Measurements from ENCODE around the gene SETBP1.
"Not testable (repeated sequence)": the region's sequence is repeated elsewhere in the genome, so short reads cannot be mapped to it uniquely, and the experiment has no call there.

Gene SETBP1

DNA sequence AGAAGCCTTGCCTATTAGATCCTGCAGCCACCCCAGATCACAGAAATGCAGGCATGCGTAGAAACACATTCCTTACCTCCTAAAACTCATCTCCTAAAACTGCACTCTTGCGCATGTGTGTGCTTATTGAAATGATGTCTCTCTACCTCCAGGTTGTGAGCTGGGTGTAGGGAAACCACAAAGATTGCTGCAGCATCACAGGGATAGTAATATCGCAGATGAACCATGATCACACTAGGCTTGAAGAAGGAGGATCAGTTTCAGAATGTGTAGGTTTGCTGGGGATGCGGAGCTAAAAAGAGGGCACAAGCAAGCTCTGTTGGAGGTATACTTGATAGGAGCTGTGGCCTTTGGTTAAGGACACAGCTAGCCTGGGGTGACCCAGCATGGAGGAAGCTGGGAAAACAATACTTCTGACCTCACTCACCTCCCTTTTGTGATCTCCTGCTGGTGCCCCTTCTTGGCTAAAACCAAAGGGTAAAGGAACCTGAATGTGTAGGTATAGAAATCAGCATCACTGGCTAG lies 118.8 kb downstream of the SETBP1 start:
- DNase-seq (ENCODE audit: low read depth, low spot score) = no peak
- no peak overlapping the region for H3K4me3 ChIP-seq (ENCODE audit: low read length)

DNA sequence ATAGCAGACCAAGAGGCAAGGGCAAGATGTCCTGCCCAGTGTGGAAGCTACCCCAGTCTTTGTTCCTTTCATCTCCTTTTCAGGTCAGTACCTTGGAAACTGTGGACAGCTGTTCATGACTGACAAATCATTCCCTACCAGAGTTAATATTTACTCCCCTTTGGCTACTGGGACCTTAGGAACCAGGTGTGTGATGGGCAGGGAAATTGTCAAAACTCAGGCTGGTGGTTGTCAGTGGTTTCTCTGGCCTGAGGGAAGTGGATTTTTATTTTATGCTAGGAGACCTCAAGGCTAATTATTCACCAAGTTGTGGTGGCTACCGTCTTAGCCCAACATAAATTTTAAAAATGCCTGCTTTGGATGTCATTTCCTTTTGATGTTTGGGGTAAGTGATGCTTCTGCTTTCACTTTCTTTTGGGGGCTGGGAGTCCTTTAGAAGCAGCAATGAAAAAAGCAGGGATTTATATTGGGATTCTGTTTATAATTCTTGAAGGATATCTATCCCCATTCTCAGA lies 119.3 kb downstream of the SETBP1 start:
- H3K4me3 ChIP-seq (ENCODE audit: low read length) = no peak overlapping the region
- no peak for DNase-seq (ENCODE audit: low read depth, low spot score)

DNA sequence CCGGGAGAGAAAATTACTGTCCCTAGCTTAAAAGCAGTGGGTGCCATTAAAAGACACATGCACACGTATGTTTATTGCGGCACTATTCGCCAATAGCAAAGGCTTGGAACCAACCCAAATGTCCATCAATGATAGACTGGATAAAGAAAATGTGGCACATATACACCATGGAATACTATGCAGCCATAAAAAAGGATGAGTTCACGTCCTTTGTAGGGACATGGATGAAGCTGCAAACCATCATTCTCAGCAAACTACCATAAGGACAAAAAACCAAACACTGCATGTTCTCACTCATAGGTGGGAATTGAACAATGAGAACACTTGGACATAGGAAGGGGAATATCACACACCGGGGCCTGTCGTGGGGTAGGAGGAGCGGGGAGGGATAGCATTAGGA lies 120.1 kb downstream of the SETBP1 start:
- H3K4me3 ChIP-seq (ENCODE audit: low read length); DNase-seq (ENCODE audit: low read depth, low spot score): not testable (repeated sequence)

DNA sequence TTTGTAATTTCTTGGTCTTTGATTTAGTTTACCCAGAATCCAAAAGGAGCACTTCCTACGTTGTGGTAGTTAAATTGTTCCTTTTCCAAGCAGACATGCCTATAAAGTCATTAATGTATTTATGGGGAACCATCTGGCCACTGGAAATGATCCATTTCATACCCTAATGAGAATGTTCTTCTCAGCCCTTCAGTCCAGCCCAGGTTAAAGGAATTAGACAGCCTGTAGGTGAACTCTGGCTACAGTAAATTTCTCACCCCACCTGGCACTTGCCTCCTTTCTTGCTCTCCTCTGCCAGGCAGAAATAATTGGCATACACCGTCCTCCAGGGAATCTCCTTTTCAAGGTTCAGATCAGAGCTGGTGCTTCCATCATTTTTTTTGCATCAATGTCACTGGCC lies 121.1 kb downstream of the SETBP1 start:
- no peak overlapping the region for H3K4me3 ChIP-seq (ENCODE audit: low read length)
- no peak for DNase-seq (ENCODE audit: low read depth, low spot score)

DNA sequence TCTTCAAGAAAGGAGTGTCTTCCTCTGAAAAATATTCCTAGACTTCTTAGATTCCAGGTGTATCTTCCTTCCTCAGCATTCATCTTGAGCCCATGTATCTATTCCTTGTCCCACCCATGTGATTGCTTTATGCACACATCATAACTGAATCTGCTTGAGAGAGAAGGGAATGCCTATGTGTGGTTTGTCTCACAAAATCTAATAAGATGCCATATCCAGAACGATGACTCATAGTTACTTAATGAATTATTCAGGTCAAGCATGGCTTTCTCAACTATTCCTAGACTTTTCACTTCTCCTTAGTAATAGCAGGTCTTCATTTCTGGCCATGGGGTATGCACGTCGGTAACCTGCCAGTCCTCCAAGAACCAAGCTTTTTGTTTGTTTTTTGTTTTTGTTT lies 121.8 kb downstream of the SETBP1 start:
- H3K4me3 ChIP-seq (ENCODE audit: low read length) = no peak overlapping the region
- DNase-seq (ENCODE audit: low read depth, low spot score) = no peak

DNA sequence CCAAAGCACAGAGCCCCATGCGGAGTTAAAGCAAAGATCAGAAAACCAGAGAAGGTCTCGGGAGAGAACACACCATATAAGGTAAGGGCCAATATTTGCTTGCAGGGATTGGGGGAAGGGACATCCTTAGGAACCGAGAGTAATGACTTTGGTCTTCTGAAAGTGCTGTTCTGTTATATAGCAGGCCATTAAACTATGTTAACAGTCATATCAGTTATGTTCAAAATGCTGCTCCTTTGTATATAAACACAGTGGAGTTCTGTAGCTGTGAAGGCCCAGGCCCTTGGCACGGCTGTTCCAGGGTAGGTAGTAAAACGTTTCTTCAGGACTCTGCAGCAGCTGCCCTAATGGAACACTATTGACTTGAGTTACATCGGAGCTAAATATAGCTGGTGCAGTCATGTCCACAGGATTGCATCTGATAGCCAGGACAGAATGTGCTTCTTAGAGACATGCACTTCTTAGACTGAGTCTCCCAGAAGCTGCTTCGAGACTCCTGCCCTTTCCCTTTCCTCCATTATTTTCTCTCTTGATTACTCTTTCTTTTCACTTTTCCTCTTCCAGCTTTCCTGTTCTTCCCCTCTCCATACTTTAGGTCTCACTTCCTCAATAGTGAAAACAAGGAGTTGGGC lies 122.4 kb downstream of the SETBP1 start:
- DNase-seq (ENCODE audit: low read depth, low spot score) = no peak

DNA sequence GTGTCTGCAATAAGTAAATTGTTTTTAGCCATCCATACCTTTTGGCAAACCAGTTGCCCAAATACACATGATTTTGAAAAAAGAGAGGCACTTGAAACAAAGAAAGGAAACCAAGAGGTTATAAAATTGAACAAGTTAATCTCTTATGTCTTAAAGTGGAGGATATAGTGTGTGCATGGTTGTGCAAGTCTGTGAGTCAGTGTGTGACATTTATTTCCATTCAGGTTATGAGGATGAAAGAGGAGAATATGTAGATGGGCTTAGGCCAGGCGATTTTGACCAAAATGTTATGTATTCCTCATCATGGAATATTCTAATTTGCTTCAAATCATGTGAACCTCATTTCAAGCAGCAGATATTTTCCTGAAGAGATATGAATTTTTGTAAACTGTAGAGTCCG lies 123.3 kb downstream of the SETBP1 start:
- H3K4me3 ChIP-seq (ENCODE audit: low read length) = no peak overlapping the region
- DNase-seq (ENCODE audit: low read depth, low spot score) = no peak

More for the DNA sequence above, 122.4 kb downstream of the SETBP1 start:
- no peak overlapping the region for H3K4me3 ChIP-seq (ENCODE audit: low read length)

DNA sequence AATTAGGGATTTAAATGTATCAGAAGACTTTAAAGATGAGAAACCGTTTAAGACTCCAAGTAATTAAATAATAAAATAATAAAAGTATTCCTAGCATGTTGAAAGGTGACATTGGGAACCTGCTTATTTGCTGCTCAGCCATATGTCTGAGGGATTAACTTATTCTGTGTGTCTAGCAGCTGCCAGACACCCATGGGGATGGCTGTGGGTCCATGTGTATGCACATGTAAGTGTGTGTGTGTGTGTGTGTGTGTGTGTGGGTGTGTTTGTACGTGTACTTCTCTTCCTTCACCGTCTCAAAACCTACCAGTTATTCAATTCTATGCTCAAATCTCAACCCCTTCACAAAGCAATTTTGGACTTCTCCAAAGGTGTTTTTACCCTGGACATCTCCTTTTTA lies 124.5 kb downstream of the SETBP1 start:
- no peak for DNase-seq (ENCODE audit: low read depth, low spot score)
- no peak overlapping the region for H3K4me3 ChIP-seq (ENCODE audit: low read length)

DNA sequence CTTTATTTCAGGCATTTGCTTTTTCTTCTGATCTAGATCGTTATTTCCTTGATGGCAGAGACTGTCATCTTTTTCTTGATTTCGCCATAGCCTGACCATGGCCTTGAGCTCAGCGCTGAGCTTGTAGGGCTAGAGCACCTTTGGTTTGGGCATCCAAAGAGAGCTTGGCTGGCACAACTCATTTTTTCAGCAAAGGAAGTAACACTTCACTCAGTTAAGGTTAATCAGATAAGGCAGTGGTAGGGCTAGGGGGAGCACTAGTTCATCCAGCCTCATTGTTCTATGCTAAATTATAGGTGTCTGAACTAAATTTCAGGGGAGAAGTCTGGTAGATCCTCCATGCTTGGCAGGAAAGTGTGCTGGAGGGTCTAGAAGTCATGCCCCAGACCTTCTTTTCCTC lies 125.0 kb downstream of the SETBP1 start:
- no peak for DNase-seq (ENCODE audit: low read depth, low spot score)
- H3K4me3 ChIP-seq (ENCODE audit: low read length) = no peak overlapping the region

DNA sequence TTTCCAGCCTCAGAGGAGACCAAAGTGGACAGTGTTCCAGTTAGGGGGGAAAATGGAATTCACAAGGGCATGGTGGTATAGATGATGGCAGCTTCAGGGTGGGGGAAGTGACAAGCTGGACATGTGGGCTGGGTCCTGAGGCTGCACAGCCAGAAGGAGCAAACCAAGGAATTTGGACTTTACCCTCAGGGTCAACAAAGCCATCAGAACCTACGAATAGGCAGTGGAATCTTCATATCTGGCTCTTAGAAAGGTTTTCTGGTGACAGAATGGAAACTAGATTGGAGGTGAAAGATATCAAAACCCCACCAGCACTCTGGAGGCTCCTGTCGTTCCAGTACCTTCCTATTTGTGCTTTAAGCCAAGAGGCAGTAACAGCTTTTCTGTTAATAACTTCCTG lies 127.1 kb downstream of the SETBP1 start:
- DNase-seq (ENCODE audit: low read depth, low spot score) = no peak
- H3K4me3 ChIP-seq (ENCODE audit: low read length) = no peak overlapping the region

DNA sequence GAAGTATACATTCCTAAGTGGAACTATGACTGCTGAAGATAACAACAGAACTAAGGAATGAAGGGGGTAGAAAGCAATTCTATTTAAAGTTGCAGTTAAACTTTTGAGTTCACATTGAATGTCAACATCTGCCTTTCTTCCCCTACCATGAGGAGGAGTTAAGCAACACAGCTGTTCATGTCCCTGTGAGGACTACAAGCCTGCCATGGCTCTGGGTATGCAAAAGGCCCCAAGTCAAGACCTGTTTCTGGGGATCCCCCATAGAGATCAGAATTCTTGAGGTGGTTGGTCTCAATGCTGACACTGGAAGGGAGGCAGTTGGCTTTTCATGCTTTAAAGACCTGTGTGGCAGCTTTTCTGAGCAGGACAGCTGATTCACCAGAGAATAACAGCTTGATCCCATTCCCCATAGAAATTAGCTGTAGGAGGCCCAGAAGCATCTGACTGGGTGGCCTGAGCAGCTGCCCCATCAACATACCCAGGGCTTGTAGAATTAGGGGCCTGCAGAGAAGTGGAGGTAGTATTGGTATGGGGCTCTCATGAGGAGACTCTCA lies 131.0 kb downstream of the SETBP1 start:
- DNase-seq (ENCODE audit: low read depth, low spot score) = no peak
- H3K4me3 ChIP-seq (ENCODE audit: low read length) = no peak overlapping the region

DNA sequence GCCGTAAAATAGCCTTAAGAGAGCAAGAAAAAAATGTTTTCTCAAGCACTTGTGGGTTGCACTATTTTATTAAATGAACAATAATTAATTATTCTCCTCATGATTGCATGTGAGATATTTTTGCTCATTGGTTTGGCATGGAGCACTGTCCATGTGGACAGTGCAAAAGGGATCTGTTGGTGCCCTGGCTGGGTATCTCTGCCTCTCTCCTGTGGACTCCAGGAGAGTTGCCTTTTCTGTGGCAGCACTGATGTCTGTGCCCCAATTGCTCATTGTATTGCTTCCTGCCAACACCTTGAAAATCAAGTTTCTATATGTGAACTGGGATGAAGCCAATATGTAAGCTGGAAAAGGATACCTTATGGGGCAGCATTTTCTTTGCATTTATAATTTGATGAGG lies 131.7 kb downstream of the SETBP1 start:
- no peak for DNase-seq (ENCODE audit: low read depth, low spot score)
- no peak overlapping the region for H3K4me3 ChIP-seq (ENCODE audit: low read length)

DNA sequence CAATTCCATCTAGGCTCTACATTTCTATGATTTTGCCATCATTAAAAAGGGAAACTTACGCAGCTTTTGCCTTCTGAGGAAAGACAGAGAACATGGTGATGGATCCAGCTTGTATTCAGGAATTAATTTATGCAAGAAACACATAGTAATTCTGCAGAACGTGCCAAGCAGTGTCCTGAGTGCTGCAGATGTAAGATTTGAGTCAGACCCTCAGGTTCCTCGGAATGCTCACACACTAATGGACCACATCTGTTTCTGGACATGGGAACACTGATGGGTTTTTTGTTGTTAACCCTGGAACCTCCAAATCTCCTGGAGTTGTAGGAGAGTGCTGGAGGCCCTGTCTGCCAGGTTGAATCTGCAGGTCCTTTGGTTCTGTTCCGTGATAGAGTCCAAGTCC lies 132.9 kb downstream of the SETBP1 start:
- DNase-seq (ENCODE audit: low read depth, low spot score) = no peak
- H3K4me3 ChIP-seq (ENCODE audit: low read length) = no peak overlapping the region

DNA sequence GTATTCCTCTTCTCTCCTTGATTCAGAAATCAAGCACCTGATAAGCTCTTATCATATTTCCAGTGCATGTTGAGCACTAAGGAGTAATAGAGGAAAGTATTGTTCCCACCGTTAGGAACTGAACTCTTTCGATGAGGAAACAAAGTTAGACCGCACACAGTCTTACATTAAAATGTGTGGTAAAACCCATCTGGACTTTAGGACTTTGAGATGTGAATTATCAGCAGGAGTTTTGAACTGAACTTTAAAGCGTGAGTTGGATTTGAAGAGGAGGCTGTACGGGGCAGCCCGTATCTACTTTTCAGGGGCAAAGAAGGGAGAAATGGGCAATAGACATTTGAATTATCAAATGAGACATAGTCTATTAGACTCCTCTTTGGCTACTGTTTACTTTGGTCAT lies 134.4 kb downstream of the SETBP1 start:
- DNase-seq (ENCODE audit: low read depth, low spot score) = no peak
- no peak overlapping the region for H3K4me3 ChIP-seq (ENCODE audit: low read length)

DNA sequence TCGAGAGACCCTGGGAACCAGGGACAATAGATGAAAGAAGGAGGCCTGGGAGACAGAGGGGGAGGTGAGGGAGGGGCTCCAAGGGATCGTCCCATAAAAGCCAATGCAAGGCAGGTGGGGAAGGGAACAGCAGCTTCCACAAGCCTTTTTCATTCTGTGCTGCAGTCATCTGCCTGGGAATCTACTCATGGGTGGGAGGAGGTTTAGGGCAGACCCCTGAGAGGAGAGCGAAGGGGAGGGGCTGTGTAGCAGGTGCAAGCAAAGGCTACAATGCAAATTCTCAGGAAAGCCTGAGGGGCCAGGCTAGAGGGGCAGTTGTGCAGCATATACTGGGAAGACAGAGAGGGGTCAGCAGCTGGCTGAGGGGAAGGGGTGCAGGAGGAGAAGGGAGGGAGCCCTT lies 135.4 kb downstream of the SETBP1 start:
- no peak for DNase-seq (ENCODE audit: low read depth, low spot score)
- no peak overlapping the region for H3K4me3 ChIP-seq (ENCODE audit: low read length)

DNA sequence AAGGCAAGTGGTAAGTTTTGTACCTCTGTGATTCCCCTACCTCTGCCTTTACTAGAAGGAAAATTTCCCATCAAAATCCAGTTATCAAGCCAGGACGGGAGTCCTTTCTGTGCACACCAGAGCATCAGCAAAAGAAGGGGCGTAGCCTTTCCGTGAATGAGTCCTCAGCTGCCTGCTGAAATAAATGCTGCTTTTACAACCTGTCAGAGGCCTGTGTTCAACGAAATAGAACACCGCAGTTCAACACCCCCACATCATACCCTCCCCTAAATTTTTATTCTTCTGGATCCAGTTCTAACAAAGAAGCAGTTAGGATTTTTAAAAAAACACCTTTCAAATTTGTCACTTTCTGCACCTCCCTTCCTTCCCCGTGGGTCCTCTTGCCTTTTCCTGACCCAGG lies 135.8 kb downstream of the SETBP1 start:
- H3K4me3 ChIP-seq (ENCODE audit: low read length) = no peak overlapping the region
- no peak for DNase-seq (ENCODE audit: low read depth, low spot score)

DNA sequence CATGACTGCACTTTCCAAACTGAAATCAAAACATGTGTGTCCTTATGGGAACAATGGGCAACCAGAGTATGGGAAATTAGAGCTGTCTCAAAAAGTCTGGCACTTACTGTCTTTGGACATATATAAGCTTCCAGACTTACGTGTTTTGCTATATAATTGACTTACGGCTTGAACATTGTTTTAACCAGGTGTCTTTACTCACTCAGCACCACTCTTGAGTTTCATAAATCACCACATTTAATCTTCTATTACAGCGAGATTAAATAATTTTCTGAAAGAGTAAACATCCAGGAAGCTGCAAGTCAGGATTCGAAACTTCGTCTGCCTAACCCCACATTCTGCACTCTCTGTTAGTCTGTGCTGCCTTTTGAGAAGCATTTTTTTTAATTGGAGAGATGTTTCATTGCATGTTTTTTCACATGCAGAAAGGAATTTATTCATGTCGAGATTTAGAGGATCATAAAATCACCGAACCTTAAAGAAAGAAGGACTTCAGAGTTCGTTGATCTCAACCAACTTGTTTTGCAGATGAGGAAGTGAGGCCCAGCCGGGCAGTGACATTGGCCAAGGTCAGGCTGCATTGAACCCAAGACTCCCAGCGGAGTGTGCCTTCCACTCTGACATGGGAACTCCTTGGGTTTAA lies 137.3 kb downstream of the SETBP1 start:
- no peak overlapping the region for H3K4me3 ChIP-seq (ENCODE audit: low read length)
- no peak for DNase-seq (ENCODE audit: low read depth, low spot score)

DNA sequence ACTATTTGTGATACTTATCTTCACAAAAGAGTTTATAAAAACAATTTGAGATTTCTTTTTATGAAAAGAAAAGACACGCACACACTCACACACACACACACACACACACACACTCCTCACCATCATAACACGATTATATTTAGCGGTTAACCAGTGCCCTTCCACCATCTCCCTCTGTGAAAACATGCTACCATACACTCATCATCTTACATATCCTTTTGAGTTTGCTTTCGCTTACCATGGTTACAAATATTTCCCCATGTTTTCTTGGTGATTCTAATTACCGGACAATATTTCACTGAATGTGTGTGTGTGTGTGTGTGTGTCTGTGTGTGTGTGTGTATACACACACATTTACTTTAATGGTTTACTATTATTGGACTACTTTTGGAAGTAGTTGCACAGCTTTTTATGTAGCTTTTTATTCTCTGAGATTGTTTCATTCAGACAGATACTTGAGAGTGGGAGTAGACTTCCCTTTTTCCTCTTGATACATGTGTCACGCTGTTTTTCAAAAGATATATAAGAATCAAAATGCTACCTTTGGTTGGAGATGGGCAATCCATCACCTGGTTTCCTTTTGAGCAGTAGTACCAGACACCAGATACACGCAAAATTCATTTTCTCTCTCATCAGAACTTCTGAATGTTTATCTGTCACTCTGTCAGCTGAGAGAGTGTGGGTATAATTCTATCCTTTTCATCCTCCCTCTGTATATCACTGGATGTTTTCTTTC lies 138.1 kb downstream of the SETBP1 start:
- H3K4me3 ChIP-seq (ENCODE audit: low read length) = no peak overlapping the region
- no peak for DNase-seq (ENCODE audit: low read depth, low spot score)

DNA sequence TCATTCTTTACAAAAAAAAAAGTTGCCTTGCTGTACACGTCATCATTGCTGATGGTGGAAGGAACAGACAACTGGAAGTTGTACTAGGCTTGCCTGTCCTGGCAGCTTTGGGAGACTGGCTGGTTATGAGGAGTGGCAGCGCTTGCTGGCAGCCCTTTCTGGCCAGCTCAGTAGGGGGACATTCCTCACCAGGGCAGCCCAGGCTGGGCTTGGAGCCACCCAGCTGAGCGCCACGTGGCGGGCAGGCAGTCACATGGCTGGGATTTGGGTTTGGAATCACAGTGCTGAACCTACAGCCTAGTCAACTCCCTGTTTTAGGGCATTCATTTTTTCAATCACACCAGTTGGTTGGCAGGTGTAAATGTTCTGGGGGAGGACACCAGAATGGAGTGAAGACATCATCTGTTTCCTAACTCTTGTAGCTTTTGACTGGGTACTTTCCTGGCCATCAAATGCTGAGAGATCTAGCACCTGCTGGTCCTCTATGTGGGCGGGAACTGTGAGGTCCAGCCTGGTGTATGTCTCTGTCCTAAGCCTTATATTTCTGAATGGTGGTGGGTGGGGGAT lies 139.3 kb downstream of the SETBP1 start:
- DNase-seq (ENCODE audit: low read depth, low spot score) = no peak
- H3K4me3 ChIP-seq (ENCODE audit: low read length) = no peak overlapping the region

DNA sequence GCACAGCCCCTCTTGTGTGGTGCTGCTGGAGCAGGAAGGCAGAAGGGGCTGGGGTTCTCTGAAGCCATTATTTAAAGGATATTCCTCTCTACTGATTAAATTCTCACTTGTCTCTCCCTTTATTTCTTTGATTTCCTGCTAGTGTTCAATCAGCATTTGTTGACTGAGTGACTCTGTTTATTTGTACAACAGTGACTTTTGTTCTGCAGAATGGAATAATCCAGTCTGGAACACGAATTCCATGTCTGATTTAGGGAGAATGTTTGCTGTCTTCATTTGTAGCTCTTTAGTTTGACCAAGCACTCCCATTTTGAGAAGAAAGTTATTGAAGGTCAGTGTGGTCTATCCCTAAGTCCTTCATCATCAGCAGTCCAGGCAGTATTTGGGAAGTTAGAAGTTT lies 141.2 kb downstream of the SETBP1 start:
- no peak for DNase-seq (ENCODE audit: low read depth, low spot score)
- no peak overlapping the region for H3K4me3 ChIP-seq (ENCODE audit: low read length)

Measured in Jurkat, Clone E6-1 (cell line).